ENCODE results near the gene SAMD4B. TPM values are rescaled to one million over a fixed set of nuclear protein-coding genes. Genes with fewer than 3 reads are reported as not detected.

SAMD4B gene
- total and polyA plus RNA-seq, 9 of the 15 experiments (the other 6 are each of a cell fraction or from before 2014, with no cell fraction given): 3.4 to 90.5 (median 38.0) TPM

DNA sequence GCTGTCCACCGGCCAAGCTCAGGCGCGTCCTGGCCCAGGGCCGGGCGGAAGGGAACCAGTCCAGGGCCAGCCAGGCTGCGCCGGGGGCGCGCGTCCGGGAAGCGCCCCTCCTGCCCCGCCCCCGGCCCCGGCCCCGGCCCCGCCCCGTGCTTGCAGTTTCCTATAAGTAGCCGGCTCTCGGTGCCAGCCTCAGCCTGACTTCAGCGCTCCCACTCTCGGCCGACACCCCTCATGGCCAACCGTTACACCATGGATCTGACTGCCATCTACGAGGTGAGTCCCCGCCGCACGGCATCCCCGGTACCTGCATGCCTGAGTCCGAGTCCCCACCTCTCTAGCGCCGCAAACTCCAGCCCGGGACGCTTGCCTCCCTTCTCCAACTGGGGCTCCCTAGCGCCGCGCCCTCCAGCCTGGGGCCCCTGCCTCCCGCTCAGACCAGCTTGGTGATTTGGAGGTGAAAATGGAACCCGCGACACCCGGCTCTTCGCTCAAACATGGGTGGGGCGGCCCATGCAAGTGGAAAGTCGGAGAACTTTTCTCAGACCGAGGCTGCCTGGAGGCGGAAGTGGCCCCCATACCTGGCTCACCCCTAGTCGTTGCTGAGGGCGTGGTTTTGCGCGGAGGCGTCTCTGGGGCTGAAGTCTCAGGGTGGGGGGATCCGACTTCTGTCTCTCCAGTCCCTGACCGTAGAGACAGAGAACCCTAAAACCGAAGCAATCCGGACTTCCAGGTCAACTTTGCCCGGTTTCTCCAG, 64.6 kb downstream of the SAMD4B start, which contains the start of gene ZFP36 (continued):
- TF ChIP-seq CCNT2 (IDR thresholded peaks at IDR 0.05; ENCODE audit: borderline replicate concordance, extremely low read depth, insufficient read length, low read depth, low read length) (peak; percentile 66), SIN3B (IDR thresholded peaks at IDR 0.05; ENCODE audit: low read depth) (peak; percentile 29; the same call in 1 of the 2 replicates), PRPF4 (IDR thresholded peaks at IDR 0.05; ENCODE audit: insufficient read depth, low read depth, low read length, poor library complexity, severe bottlenecking) (peak; percentile 74), POLR2H (tag; IDR thresholded peaks at IDR 0.05; ENCODE audit: low read depth) (peak; percentile 96), ZNF282 (CRISPR knock-in tag; IDR thresholded peaks at IDR 0.05) (no peak), ZFX (CRISPR knock-in tag; IDR thresholded peaks at IDR 0.05) (peak; percentile 33), TAL1 (IDR thresholded peaks at IDR 0.05) (no peak), ZBTB7A (IDR thresholded peaks at IDR 0.05; ENCODE audit: borderline replicate concordance, control insufficient read depth, low read depth, low read length) (peak; percentile 87; the same call in 1 of the 2 replicates), SLC30A9 (CRISPR knock-in tag; IDR thresholded peaks at IDR 0.05) (no peak)
- TF ChIP-seq, protein P1, sequence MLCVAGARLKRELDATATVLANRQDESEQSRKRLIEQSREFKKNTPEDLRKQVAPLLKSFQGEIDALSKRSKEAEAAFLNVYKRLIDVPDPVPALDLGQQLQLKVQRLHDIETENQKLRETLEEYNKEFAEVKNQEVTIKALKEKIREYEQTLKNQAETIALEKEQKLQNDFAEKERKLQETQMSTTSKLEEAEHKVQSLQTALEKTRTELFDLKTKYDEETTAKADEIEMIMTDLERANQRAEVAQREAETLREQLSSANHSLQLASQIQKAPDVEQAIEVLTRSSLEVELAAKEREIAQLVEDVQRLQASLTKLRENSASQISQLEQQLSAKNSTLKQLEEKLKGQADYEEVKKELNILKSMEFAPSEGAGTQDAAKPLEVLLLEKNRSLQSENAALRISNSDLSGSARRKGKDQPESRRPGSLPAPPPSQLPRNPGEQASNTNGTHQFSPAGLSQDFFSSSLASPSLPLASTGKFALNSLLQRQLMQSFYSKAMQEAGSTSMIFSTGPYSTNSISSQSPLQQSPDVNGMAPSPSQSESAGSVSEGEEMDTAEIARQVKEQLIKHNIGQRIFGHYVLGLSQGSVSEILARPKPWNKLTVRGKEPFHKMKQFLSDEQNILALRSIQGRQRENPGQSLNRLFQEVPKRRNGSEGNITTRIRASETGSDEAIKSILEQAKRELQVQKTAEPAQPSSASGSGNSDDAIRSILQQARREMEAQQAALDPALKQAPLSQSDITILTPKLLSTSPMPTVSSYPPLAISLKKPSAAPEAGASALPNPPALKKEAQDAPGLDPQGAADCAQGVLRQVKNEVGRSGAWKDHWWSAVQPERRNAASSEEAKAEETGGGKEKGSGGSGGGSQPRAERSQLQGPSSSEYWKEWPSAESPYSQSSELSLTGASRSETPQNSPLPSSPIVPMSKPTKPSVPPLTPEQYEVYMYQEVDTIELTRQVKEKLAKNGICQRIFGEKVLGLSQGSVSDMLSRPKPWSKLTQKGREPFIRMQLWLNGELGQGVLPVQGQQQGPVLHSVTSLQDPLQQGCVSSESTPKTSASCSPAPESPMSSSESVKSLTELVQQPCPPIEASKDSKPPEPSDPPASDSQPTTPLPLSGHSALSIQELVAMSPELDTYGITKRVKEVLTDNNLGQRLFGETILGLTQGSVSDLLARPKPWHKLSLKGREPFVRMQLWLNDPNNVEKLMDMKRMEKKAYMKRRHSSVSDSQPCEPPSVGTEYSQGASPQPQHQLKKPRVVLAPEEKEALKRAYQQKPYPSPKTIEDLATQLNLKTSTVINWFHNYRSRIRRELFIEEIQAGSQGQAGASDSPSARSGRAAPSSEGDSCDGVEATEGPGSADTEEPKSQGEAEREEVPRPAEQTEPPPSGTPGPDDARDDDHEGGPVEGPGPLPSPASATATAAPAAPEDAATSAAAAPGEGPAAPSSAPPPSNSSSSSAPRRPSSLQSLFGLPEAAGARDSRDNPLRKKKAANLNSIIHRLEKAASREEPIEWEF (CRISPR knock-in tag; IDR thresholded peaks at IDR 0.05): no peak
- TF ChIP-seq, protein P2, sequence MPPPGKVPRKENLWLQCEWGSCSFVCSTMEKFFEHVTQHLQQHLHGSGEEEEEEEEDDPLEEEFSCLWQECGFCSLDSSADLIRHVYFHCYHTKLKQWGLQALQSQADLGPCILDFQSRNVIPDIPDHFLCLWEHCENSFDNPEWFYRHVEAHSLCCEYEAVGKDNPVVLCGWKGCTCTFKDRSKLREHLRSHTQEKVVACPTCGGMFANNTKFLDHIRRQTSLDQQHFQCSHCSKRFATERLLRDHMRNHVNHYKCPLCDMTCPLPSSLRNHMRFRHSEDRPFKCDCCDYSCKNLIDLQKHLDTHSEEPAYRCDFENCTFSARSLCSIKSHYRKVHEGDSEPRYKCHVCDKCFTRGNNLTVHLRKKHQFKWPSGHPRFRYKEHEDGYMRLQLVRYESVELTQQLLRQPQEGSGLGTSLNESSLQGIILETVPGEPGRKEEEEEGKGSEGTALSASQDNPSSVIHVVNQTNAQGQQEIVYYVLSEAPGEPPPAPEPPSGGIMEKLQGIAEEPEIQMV (tag; conservative IDR thresholded peaks at IDR 0.05; ENCODE audit: low read depth): no peak
- TF ChIP-seq, protein P3, sequence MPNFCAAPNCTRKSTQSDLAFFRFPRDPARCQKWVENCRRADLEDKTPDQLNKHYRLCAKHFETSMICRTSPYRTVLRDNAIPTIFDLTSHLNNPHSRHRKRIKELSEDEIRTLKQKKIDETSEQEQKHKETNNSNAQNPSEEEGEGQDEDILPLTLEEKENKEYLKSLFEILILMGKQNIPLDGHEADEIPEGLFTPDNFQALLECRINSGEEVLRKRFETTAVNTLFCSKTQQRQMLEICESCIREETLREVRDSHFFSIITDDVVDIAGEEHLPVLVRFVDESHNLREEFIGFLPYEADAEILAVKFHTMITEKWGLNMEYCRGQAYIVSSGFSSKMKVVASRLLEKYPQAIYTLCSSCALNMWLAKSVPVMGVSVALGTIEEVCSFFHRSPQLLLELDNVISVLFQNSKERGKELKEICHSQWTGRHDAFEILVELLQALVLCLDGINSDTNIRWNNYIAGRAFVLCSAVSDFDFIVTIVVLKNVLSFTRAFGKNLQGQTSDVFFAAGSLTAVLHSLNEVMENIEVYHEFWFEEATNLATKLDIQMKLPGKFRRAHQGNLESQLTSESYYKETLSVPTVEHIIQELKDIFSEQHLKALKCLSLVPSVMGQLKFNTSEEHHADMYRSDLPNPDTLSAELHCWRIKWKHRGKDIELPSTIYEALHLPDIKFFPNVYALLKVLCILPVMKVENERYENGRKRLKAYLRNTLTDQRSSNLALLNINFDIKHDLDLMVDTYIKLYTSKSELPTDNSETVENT (CRISPR knock-in tag; IDR thresholded peaks at IDR 0.05): 0 out of 2 replicates have a peak, but pooled peaks have one; percentile 49

All from K562 (cell line).